Measurements from ENCODE around the gene FAM78B.

FAM78B gene

GRCh38 chr1:166112425-166112824 is 54.4 kb downstream of the FAM78B start:
- no peaks in the 10 kb centered on the region for H3K27me3 ChIP-seq (ENCODE audit: control insufficient read depth in 5 of 5, insufficient read depth in 4 of 5, low read length in 5 of 5)
- no peak overlapping the region for H3K9ac ChIP-seq (ENCODE audit: low read length in 5 of 5)
- H3K27ac ChIP-seq (ENCODE audit: low read depth, low read length): no peak overlapping the region
- no peak overlapping the region for H3K4me3 ChIP-seq (ENCODE audit: low read depth in 1 of 5, low read length in 5 of 5)
- H3K36me3 ChIP-seq (ENCODE audit: control insufficient read depth in 5 of 5, insufficient read depth in 5 of 5, low read length in 5 of 5): no peaks in the 10 kb centered on the region
- H3K9me3 ChIP-seq (ENCODE audit: control insufficient read depth in 5 of 5, low read length in 5 of 5): no peaks in the 10 kb centered on the region
- no peaks in the 10 kb centered on the region for H3K4me1 ChIP-seq (ENCODE audit: control insufficient read depth in 5 of 5, insufficient read depth in 5 of 5, low read length in 5 of 5)

DNA sequence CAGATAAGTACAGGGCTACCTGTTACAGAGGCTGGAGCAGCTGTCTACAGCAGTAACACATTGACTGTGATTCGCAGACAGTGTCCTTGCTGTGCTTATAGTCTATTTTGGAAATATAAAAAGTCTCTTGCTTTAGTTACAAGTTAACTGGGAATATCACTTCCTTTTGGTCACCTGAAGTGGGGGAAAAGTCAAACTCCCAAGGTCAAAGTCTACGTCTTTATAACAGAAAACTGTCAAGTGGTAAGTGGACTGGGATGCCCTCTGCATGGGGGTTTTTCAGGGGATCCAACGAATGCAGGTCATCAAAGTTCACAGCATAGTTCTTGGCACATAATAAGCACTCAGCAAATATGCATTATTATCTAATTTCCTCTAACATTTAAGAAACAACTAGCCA is 55.4 kb downstream of the FAM78B start:
- no peaks in the 10 kb centered on the region for H3K27me3 ChIP-seq (ENCODE audit: control insufficient read depth in 5 of 5, insufficient read depth in 4 of 5, low read length in 5 of 5)
- H3K4me3 ChIP-seq (ENCODE audit: low read depth in 1 of 5, low read length in 5 of 5): no peak overlapping the region
- no peaks in the 10 kb centered on the region for H3K4me1 ChIP-seq (ENCODE audit: control insufficient read depth in 5 of 5, insufficient read depth in 5 of 5, low read length in 5 of 5)
- H3K27ac ChIP-seq (ENCODE audit: low read depth, low read length): no peak overlapping the region
- no peaks in the 10 kb centered on the region for H3K9me3 ChIP-seq (ENCODE audit: control insufficient read depth in 5 of 5, low read length in 5 of 5)
- no peak overlapping the region for H3K9ac ChIP-seq (ENCODE audit: low read length in 5 of 5)
- no peaks in the 10 kb centered on the region for H3K36me3 ChIP-seq (ENCODE audit: control insufficient read depth in 5 of 5, insufficient read depth in 5 of 5, low read length in 5 of 5)

- Histone ChIP-seq H3K36me3 (ENCODE audit: control insufficient read depth in 5 of 5, insufficient read depth in 5 of 5, low read length in 5 of 5) (no peaks in the 10 kb centered on the region), H3K27me3 (ENCODE audit: control insufficient read depth in 5 of 5, insufficient read depth in 4 of 5, low read length in 5 of 5) (peaks cover 0 to 2% (median 0%) of the 10 kb centered on the region in 5 donors), H3K9ac (ENCODE audit: low read length in 5 of 5) (no peak overlapping the region), H3K4me3 (ENCODE audit: low read depth in 1 of 5, low read length in 5 of 5) (no peak overlapping the region), H3K9me3 (ENCODE audit: control insufficient read depth in 5 of 5, low read length in 5 of 5) (no peaks in the 10 kb centered on the region), H3K4me1 (ENCODE audit: control insufficient read depth in 5 of 5, insufficient read depth in 5 of 5, low read length in 5 of 5) (peaks cover 0 to 24% (median 10%) of the 10 kb centered on the region in 5 donors), H3K27ac (ENCODE audit: low read depth, low read length) (no peak overlapping the region)
Observed at GRCh38 chr1:166090244-166090643, 76.6 kb downstream of the FAM78B start.

- Histone ChIP-seq H3K9me3 (ENCODE audit: control insufficient read depth in 5 of 5, low read length in 5 of 5) (no peaks in the 10 kb centered on the region), H3K36me3 (ENCODE audit: control insufficient read depth in 5 of 5, insufficient read depth in 5 of 5, low read length in 5 of 5) (no peaks in the 10 kb centered on the region), H3K27ac (ENCODE audit: low read depth, low read length) (no peak overlapping the region), H3K9ac (ENCODE audit: low read length in 5 of 5) (no peak overlapping the region), H3K4me3 (ENCODE audit: low read depth in 1 of 5, low read length in 5 of 5) (peak overlapping the region in 1 of 5 donors; percentile 5), H3K4me1 (ENCODE audit: control insufficient read depth in 5 of 5, insufficient read depth in 5 of 5, low read length in 5 of 5) (peaks cover 0 to 24% (median 10%) of the 10 kb centered on the region in 5 donors), H3K27me3 (ENCODE audit: control insufficient read depth in 5 of 5, insufficient read depth in 4 of 5, low read length in 5 of 5) (peaks cover 0 to 2% (median 0%) of the 10 kb centered on the region in 5 donors)
Observed at GRCh38 chr1:166089804-166090203, 77.0 kb downstream of the FAM78B start.

DNA sequence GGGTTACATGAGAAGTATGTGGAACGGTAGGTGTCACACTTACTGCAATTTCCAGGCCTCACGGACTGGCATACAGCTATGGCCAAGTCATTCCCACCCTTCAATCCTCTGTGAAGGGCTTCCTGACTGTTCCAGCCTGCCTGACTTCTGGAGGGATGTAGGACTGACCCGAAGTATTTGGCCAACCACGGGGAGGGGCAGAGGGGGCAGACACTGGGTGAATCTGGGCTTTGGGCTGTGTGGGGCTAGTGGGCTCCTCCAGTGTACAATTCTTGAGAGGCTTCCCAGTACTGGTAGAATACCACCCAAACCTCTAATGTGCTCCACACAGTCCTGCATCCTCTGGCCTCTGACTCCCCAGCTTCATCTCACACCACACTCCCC is 78.2 kb downstream of the FAM78B start:
- H3K4me1 ChIP-seq (ENCODE audit: control insufficient read depth in 5 of 5, insufficient read depth in 5 of 5, low read length in 5 of 5): peaks cover 0 to 21% (median 10%) of the 10 kb centered on the region in 5 donors
- no peaks in the 10 kb centered on the region for H3K27me3 ChIP-seq (ENCODE audit: control insufficient read depth in 5 of 5, insufficient read depth in 4 of 5, low read length in 5 of 5)
- no peak overlapping the region for H3K9ac ChIP-seq (ENCODE audit: low read length in 5 of 5)
- no peaks in the 10 kb centered on the region for H3K36me3 ChIP-seq (ENCODE audit: control insufficient read depth in 5 of 5, insufficient read depth in 5 of 5, low read length in 5 of 5)
- no peak overlapping the region for H3K4me3 ChIP-seq (ENCODE audit: low read depth in 1 of 5, low read length in 5 of 5)
- H3K9me3 ChIP-seq (ENCODE audit: control insufficient read depth in 5 of 5, low read length in 5 of 5): no peaks in the 10 kb centered on the region
- no peak overlapping the region for H3K27ac ChIP-seq (ENCODE audit: low read depth, low read length)

DNA sequence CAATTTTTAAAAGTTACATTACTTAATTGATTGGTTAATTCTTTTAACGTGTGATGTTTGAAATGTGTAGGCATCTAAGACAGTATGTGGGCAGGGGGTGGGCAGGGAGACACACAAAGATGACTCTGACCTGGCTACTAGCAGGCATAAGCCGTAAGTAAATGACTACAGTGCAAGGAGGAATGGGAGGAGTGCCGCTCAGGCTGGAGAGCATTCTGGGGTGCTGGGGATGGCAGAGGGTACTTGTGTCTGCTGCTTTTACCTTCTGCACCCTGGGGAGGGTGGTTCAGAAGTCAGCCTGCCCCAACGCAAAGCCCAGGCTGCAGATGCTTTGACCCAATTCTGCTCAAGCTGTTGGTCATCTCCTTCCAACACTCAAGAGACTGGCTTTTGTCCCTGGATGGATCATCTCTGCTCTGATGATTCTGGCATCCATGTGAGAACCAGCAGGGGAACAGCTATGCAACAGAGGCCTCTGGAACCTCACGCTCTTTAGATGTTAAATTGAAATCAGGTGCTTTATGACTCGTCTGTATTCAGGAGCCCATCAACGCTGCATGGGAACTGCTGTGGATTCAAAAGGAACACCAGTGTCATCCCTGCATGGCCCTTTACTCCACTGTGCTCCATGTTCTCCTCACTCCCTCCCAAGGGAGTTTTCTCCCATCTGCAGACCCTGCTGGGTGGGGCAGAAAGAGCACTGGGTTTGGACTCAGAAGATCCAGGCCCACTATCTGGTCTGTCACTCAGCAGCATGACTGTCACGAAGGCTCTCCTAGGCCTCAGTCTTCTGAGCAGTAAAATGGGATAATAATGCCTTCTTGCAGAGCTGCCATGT is 78.8 kb downstream of the FAM78B start:
- Histone ChIP-seq H3K27me3 (ENCODE audit: control insufficient read depth in 5 of 5, insufficient read depth in 4 of 5, low read length in 5 of 5) (no peaks in the 10 kb centered on the region), H3K4me3 (ENCODE audit: low read depth in 1 of 5, low read length in 5 of 5) (no peak overlapping the region), H3K36me3 (ENCODE audit: control insufficient read depth in 5 of 5, insufficient read depth in 5 of 5, low read length in 5 of 5) (no peaks in the 10 kb centered on the region), H3K4me1 (ENCODE audit: control insufficient read depth in 5 of 5, insufficient read depth in 5 of 5, low read length in 5 of 5) (peaks cover 0 to 21% (median 10%) of the 10 kb centered on the region in 5 donors), H3K9me3 (ENCODE audit: control insufficient read depth in 5 of 5, low read length in 5 of 5) (no peaks in the 10 kb centered on the region), H3K27ac (ENCODE audit: low read depth, low read length) (no peak overlapping the region), H3K9ac (ENCODE audit: low read length in 5 of 5) (no peak overlapping the region)

- no peaks in the 10 kb centered on the region for H3K9me3 ChIP-seq (ENCODE audit: control insufficient read depth in 5 of 5, low read length in 5 of 5)
- H3K36me3 ChIP-seq (ENCODE audit: control insufficient read depth in 5 of 5, insufficient read depth in 5 of 5, low read length in 5 of 5): no peaks in the 10 kb centered on the region
- H3K27me3 ChIP-seq (ENCODE audit: control insufficient read depth in 5 of 5, insufficient read depth in 4 of 5, low read length in 5 of 5): no peaks in the 10 kb centered on the region
- no peak overlapping the region for H3K9ac ChIP-seq (ENCODE audit: low read length in 5 of 5)
- no peak overlapping the region for H3K27ac ChIP-seq (ENCODE audit: low read depth, low read length)
- H3K4me1 ChIP-seq (ENCODE audit: control insufficient read depth in 5 of 5, insufficient read depth in 5 of 5, low read length in 5 of 5): peaks cover 0 to 26% (median 13%) of the 10 kb centered on the region in 5 donors
- H3K4me3 ChIP-seq (ENCODE audit: low read depth in 1 of 5, low read length in 5 of 5): no peak overlapping the region
Observed at GRCh38 chr1:166086113-166086883, 80.5 kb downstream of the FAM78B start.

- Histone ChIP-seq H3K9ac (ENCODE audit: low read length in 5 of 5) (no peak overlapping the region), H3K36me3 (ENCODE audit: control insufficient read depth in 5 of 5, insufficient read depth in 5 of 5, low read length in 5 of 5) (no peaks in the 10 kb centered on the region), H3K4me1 (ENCODE audit: control insufficient read depth in 5 of 5, insufficient read depth in 5 of 5, low read length in 5 of 5) (peaks cover 0 to 22% (median 13%) of the 10 kb centered on the region in 5 donors), H3K9me3 (ENCODE audit: control insufficient read depth in 5 of 5, low read length in 5 of 5) (no peaks in the 10 kb centered on the region), H3K4me3 (ENCODE audit: low read depth in 1 of 5, low read length in 5 of 5) (no peak overlapping the region), H3K27ac (ENCODE audit: low read depth, low read length) (no peak overlapping the region), H3K27me3 (ENCODE audit: control insufficient read depth in 5 of 5, insufficient read depth in 4 of 5, low read length in 5 of 5) (no peaks in the 10 kb centered on the region)
Observed at GRCh38 chr1:166084613-166085012, 82.2 kb downstream of the FAM78B start.

GRCh38 chr1:166083887-166084286 is 82.9 kb downstream of the FAM78B start:
- Histone ChIP-seq H3K9ac (ENCODE audit: low read length in 5 of 5) (no peak overlapping the region), H3K27ac (ENCODE audit: low read depth, low read length) (no peak overlapping the region), H3K27me3 (ENCODE audit: control insufficient read depth in 5 of 5, insufficient read depth in 4 of 5, low read length in 5 of 5) (no peaks in the 10 kb centered on the region), H3K4me1 (ENCODE audit: control insufficient read depth in 5 of 5, insufficient read depth in 5 of 5, low read length in 5 of 5) (peaks cover 0 to 17% (median 11%) of the 10 kb centered on the region in 5 donors), H3K4me3 (ENCODE audit: low read depth in 1 of 5, low read length in 5 of 5) (no peak overlapping the region), H3K36me3 (ENCODE audit: control insufficient read depth in 5 of 5, insufficient read depth in 5 of 5, low read length in 5 of 5) (no peaks in the 10 kb centered on the region), H3K9me3 (ENCODE audit: control insufficient read depth in 5 of 5, low read length in 5 of 5) (no peaks in the 10 kb centered on the region)

DNA sequence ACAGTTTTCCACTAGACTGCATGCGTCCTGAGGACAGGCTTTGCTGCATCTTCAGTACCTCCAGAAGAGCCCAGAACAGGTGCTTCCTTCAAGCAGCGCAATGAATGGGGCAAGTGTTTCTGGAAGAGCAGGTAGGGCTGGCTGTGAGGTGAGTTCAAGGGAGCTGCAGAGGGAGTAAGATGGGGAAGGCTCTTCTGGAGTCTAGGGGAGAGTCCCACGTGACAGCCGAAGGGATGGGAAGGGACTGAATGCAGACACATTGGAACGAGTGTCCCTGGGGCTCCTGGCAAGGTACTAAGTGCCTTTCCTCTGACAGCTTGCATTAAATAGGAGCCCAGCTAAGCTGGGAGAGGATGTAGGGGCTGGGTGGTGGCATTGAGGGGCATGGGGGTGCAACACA is 84.2 kb downstream of the FAM78B start:
- Histone ChIP-seq H3K4me1 (ENCODE audit: control insufficient read depth in 5 of 5, insufficient read depth in 5 of 5, low read length in 5 of 5) (peaks cover 0 to 17% (median 11%) of the 10 kb centered on the region in 5 donors), H3K9me3 (ENCODE audit: control insufficient read depth in 5 of 5, low read length in 5 of 5) (no peaks in the 10 kb centered on the region), H3K4me3 (ENCODE audit: low read depth in 1 of 5, low read length in 5 of 5) (no peak overlapping the region), H3K27ac (ENCODE audit: low read depth, low read length) (no peak overlapping the region), H3K36me3 (ENCODE audit: control insufficient read depth in 5 of 5, insufficient read depth in 5 of 5, low read length in 5 of 5) (no peaks in the 10 kb centered on the region), H3K9ac (ENCODE audit: low read length in 5 of 5) (no peak overlapping the region), H3K27me3 (ENCODE audit: control insufficient read depth in 5 of 5, insufficient read depth in 4 of 5, low read length in 5 of 5) (no peaks in the 10 kb centered on the region)
